ENCODE data around the gene LNX2.

Gene LNX2

DNA sequence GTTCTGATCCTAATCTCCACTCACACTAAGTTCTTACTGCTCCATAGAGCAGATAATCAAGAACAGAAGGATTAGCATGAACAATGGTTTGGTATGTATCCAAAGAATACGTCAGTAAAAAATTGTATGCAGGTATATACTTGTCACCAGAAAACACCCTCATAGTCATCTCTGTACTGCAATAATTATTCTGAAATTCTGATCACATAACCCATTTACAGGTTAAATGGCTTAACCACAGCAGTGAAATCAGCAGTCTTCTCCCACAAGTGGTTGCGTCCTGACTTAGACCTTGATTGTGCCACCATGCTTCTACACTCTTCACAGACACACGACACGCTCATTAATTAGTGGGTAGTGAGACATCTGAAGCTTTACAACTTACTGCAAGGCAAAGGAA is 50.9 kb downstream of the LNX2 start:
- Histone ChIP-seq H3K4me1 (ENCODE audit: control insufficient read depth, insufficient read depth, low read length) (peaks cover 5% of the 10 kb centered on the region; the same call in 1 of the 2 replicates), H3K4me3 (ENCODE audit: low read depth, low read length) (no peak overlapping the region), H3K9me3 (ENCODE audit: control insufficient read depth, insufficient read depth, low read depth, low read length) (no peaks in the 10 kb centered on the region), H3K27ac (ENCODE audit: extremely low read depth, low read depth, low read length) (no peak overlapping the region), H3K36me3 (ENCODE audit: control insufficient read depth in 2 of 2, insufficient read depth in 1 of 2, low read length in 2 of 2) (peaks cover 4 to 43% of the 10 kb centered on the region in 2 experiments; a peak in 2 of 3 replicates)
- CTCF ChIA-PET = interaction anchor here (0.8 kb wide), 1 partner anchor 28 kb away, joined by 4 read pairs; no protein-coding TSS in a partner anchor
- TF ChIP-seq, protein P1, sequence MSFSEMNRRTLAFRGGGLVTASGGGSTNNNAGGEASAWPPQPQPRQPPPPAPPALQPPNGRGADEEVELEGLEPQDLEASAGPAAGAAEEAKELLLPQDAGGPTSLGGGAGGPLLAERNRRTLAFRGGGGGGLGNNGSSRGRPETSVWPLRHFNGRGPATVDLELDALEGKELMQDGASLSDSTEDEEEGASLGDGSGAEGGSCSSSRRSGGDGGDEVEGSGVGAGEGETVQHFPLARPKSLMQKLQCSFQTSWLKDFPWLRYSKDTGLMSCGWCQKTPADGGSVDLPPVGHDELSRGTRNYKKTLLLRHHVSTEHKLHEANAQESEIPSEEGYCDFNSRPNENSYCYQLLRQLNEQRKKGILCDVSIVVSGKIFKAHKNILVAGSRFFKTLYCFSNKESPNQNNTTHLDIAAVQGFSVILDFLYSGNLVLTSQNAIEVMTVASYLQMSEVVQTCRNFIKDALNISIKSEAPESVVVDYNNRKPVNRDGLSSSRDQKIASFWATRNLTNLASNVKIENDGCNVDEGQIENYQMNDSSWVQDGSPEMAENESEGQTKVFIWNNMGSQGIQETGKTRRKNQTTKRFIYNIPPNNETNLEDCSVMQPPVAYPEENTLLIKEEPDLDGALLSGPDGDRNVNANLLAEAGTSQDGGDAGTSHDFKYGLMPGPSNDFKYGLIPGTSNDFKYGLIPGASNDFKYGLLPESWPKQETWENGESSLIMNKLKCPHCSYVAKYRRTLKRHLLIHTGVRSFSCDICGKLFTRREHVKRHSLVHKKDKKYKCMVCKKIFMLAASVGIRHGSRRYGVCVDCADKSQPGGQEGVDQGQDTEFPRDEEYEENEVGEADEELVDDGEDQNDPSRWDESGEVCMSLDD (tag by site-specific recombination; IDR thresholded peaks at IDR 0.05) = no peak
- TF ChIP-seq HOXA7 (CRISPR knock-in tag; IDR thresholded peaks at IDR 0.05; ENCODE audit: borderline replicate concordance) (no peak), ZNF341 (tag by site-specific recombination; IDR thresholded peaks at IDR 0.05; ENCODE audit: low read depth) (no peak), ZNF777 (tag by site-specific recombination; IDR thresholded peaks at IDR 0.05; ENCODE audit: borderline replicate concordance) (no peak), ZNF169 (tag by site-specific recombination; IDR thresholded peaks at IDR 0.05) (no peak), ZNF600 (tag by site-specific recombination; IDR thresholded peaks at IDR 0.05) (no peak), ZNF132 (tag by site-specific recombination; IDR thresholded peaks at IDR 0.05; ENCODE audit: borderline replicate concordance) (no peak)
- TF ChIP-seq, protein P2, sequence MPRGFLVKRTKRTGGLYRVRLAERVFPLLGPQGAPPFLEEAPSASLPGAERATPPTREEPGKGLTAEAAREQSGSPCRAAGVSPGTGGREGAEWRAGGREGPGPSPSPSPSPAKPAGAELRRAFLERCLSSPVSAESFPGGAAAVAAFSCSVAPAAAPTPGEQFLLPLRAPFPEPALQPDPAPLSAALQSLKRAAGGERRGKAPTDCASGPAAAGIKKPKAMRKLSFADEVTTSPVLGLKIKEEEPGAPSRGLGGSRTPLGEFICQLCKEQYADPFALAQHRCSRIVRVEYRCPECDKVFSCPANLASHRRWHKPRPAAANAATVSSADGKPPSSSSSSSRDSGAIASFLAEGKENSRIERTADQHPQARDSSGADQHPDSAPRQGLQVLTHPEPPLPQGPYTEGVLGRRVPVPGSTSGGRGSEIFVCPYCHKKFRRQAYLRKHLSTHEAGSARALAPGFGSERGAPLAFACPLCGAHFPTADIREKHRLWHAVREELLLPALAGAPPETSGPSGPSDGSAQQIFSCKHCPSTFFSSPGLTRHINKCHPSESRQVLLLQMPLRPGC (tag by site-specific recombination; IDR thresholded peaks at IDR 0.05) = no peak
- POLR2A ChIA-PET = no interaction called here

DNA sequence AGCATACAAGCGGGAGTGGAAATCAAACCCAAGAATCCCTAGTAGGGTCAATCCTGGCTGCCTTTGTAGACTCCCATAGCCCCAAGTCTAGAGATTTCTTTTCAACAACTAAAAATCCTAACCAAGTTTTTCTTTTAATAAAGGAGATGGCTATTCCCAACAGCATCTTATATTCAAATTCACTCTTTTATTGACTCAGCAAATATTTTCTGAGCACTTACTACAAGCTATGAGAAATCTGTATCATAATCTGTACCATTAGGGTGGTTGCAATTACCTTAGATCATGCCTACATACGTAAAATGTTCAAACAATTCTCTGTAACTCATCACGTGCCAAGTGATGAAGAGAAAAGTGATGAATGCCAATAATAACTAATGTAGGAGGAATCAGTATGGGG is 54.5 kb downstream of the LNX2 start:
- Histone ChIP-seq H3K4me3 (ENCODE audit: low read depth, low read length) (no peak overlapping the region), H3K4me1 (ENCODE audit: control insufficient read depth, insufficient read depth, low read length) (no peaks in the 10 kb centered on the region), H3K9me3 (ENCODE audit: control insufficient read depth, insufficient read depth, low read depth, low read length) (no peaks in the 10 kb centered on the region), H3K36me3 (ENCODE audit: control insufficient read depth in 2 of 2, insufficient read depth in 1 of 2, low read length in 2 of 2) (peaks cover 4 to 58% of the 10 kb centered on the region in 2 experiments; a peak in 2 of 3 replicates), H3K27ac (ENCODE audit: extremely low read depth, low read depth, low read length) (no peak overlapping the region)
- CTCF ChIA-PET = no interaction called here
- TF ChIP-seq ZNF791 (tag by site-specific recombination; IDR thresholded peaks at IDR 0.05) (no peak), ZXDB (tag by site-specific recombination; IDR thresholded peaks at IDR 0.05) (no peak), ZNF621 (tag by site-specific recombination; IDR thresholded peaks at IDR 0.05) (no peak), ZNF843 (tag by site-specific recombination; IDR thresholded peaks at IDR 0.05) (no peak), WT1 (tag by site-specific recombination; IDR thresholded peaks at IDR 0.05) (no peak), ZBTB17 (tag by site-specific recombination; IDR thresholded peaks at IDR 0.05) (no peak), ZNF394 (tag by site-specific recombination; IDR thresholded peaks at IDR 0.05; ENCODE audit: borderline replicate concordance) (no peak)
- TF ChIP-seq, protein P3, sequence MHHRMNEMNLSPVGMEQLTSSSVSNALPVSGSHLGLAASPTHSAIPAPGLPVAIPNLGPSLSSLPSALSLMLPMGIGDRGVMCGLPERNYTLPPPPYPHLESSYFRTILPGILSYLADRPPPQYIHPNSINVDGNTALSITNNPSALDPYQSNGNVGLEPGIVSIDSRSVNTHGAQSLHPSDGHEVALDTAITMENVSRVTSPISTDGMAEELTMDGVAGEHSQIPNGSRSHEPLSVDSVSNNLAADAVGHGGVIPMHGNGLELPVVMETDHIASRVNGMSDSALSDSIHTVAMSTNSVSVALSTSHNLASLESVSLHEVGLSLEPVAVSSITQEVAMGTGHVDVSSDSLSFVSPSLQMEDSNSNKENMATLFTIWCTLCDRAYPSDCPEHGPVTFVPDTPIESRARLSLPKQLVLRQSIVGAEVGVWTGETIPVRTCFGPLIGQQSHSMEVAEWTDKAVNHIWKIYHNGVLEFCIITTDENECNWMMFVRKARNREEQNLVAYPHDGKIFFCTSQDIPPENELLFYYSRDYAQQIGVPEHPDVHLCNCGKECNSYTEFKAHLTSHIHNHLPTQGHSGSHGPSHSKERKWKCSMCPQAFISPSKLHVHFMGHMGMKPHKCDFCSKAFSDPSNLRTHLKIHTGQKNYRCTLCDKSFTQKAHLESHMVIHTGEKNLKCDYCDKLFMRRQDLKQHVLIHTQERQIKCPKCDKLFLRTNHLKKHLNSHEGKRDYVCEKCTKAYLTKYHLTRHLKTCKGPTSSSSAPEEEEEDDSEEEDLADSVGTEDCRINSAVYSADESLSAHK (tag by site-specific recombination; IDR thresholded peaks at IDR 0.05) = no peak
- TF ChIP-seq, protein P4, sequence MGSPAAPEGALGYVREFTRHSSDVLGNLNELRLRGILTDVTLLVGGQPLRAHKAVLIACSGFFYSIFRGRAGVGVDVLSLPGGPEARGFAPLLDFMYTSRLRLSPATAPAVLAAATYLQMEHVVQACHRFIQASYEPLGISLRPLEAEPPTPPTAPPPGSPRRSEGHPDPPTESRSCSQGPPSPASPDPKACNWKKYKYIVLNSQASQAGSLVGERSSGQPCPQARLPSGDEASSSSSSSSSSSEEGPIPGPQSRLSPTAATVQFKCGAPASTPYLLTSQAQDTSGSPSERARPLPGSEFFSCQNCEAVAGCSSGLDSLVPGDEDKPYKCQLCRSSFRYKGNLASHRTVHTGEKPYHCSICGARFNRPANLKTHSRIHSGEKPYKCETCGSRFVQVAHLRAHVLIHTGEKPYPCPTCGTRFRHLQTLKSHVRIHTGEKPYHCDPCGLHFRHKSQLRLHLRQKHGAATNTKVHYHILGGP (tag by site-specific recombination; IDR thresholded peaks at IDR 0.05) = no peak
- POLR2A ChIA-PET = no interaction called here

All from HEK293 (cell line).